HFF-Myc (cell line): Measurements from ENCODE around the gene SLC12A7.

Experiments used
- DNase-seq: peaks from one replicate; pipeline ENCODE4 v3.0.0-alpha.2; 2011; ENCODE audit warnings: low read depth; ENCODE audit errors: extremely low read depth
- H3K4me3 ChIP-seq: replicated peaks from 2 replicates; pipeline ENCODE4 v1.5.1; 2011; ENCODE audit warnings: low read depth, mild to moderate bottlenecking, control low read depth, low read length
- CTCF ChIP-seq: IDR thresholded peaks from 2 replicates; pipeline ENCODE4 v1.5.1; 2012; ENCODE audit warnings: mild to moderate bottlenecking, low read depth, low read length, control low read depth; ENCODE audit errors: missing control alignments

Gene SLC12A7

DNA sequence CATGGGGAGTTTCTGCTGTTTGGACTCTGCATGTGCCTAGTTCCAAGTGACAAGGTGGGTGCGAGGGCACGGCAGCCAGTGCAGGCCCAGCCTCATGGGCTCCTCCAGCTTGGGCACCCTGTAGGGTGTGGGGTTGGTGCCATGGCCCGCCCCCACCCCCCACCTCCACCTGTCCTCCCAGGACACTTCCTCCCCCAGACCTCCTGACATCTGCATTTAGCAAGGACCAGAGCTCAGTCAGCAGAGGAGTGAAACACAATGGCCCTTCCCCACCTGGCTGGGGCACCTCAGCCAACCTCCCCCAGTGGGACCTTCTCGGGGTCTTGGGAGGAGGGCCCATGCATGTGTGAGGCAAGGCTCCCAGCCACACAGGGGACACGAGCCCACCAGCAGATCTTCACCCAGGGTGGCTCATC is 105.2 kb downstream of the SLC12A7 start:
- no peak for DNase-seq
- no peak overlapping the region for H3K4me3 ChIP-seq
- no peak for TF ChIP-seq CTCF

DNA sequence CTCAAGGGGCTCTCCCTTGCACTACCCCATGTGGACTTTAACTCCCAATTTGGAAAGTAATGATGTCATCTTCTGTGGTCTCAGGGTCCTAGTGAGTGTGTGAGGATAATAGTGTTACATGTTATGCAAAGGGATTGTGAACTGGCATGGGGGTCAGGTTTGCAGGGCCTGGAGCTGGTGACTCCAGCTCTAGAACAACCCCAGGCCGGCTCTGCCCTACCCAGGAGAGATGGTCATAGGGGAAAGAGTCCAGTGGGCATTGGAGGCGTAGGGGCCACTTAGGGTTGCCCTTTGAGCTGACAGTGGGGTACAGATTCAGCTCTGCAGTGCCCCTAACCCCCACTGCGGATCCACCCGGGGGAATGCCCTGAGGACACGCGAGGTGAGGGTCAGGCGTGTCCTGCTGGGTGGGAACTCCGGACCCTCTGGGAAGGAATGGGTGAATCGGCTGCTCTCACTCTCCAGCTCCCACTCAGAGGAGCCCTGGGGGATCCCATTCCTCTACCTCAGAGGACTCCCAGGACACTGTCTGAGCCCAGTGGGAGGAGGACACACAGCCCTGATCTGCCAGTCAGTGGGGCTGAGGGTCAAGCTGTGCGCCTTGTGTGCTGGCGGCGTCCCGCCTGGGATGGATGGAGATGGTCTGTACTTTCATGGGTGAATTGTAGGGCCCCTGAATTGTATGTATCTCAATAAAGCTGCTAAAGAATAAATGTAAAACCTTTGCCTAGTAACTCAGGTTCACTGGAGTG is 105.8 kb downstream of the SLC12A7 start:
- no peak for DNase-seq
- TF ChIP-seq CTCF: no peak
- H3K4me3 ChIP-seq: no peak overlapping the region

- no peak overlapping the region for H3K4me3 ChIP-seq
- TF ChIP-seq CTCF: no peak
- DNase-seq: no peak
Observed at GRCh38 chr5:1005249-1005851, 106.5 kb downstream of the SLC12A7 start.

GRCh38 chr5:1004461-1005248 is 107.2 kb downstream of the SLC12A7 start:
- peak overlapping the region; percentile 20; the same call in 1 of the 2 replicates for H3K4me3 ChIP-seq
- TF ChIP-seq CTCF: peak; percentile 9
- no peak for DNase-seq

GRCh38 chr5:1003296-1003937 is 108.4 kb downstream of the SLC12A7 start:
- TF ChIP-seq CTCF: no peak
- no peak overlapping the region for H3K4me3 ChIP-seq
- DNase-seq: no peak

GRCh38 chr5:1002836-1003235 is 109.0 kb downstream of the SLC12A7 start:
- no peak for TF ChIP-seq CTCF
- H3K4me3 ChIP-seq: no peak overlapping the region
- no peak for DNase-seq
